Measurements from ENCODE around the gene BTNL9. TPM values are rescaled to one million over a fixed set of nuclear protein-coding genes. Genes with fewer than 3 reads are reported as not detected.

BTNL9 gene
- polyA plus RNA-seq (2012; ENCODE audit: insufficient read length, low read depth) = not detected

DNA sequence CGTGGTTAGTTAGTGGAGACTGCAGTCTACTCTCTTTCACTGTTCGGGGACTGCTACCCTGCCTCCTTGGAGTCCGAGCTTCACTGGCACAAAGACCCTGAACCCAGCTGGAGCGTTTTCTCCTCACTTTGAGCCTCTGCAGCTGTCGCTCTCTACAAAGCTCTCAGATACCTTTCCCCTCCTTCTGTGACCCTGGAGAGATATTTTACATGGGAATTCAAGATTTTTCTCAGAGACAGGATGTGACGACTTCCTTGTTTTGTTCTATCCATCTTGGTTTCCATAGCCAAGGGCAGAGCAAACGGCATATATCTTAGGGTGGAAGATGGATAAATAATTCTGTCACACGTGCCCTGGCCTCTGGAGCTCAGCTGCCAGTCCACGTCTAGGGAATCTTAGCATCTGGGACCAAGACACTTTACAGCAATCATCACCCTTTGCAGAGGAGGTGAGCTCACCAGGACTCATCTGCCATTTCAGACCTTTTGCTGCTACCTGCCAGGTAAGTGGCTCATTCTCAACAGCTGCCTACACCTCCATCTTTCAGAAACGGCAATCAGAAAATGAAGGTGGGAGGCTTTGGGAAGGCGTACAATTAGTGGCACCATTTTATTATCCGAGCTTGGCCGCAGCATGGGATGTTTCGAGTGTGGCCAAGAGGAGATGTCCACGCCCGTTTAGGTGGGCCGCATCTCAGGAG is at the start of gene BTNL9:
BTNL9 (plus strand) TSS at position 336 of the 700 bp plus-strand sequence. CDS start 5,224 bp downstream, outside the sequence.
- TF ChIP-seq POLR2AphosphoS5 (IDR thresholded peaks at IDR 0.05; ENCODE audit: low read depth, low read length) (no peak), SIN3A (IDR thresholded peaks at IDR 0.05; ENCODE audit: borderline replicate concordance, insufficient read depth, low read length) (no peak), TAF1 (IDR thresholded peaks at IDR 0.05; ENCODE audit: borderline replicate concordance, insufficient read depth, low read length) (no peak)
- TF ChIP-seq, protein P1, sequence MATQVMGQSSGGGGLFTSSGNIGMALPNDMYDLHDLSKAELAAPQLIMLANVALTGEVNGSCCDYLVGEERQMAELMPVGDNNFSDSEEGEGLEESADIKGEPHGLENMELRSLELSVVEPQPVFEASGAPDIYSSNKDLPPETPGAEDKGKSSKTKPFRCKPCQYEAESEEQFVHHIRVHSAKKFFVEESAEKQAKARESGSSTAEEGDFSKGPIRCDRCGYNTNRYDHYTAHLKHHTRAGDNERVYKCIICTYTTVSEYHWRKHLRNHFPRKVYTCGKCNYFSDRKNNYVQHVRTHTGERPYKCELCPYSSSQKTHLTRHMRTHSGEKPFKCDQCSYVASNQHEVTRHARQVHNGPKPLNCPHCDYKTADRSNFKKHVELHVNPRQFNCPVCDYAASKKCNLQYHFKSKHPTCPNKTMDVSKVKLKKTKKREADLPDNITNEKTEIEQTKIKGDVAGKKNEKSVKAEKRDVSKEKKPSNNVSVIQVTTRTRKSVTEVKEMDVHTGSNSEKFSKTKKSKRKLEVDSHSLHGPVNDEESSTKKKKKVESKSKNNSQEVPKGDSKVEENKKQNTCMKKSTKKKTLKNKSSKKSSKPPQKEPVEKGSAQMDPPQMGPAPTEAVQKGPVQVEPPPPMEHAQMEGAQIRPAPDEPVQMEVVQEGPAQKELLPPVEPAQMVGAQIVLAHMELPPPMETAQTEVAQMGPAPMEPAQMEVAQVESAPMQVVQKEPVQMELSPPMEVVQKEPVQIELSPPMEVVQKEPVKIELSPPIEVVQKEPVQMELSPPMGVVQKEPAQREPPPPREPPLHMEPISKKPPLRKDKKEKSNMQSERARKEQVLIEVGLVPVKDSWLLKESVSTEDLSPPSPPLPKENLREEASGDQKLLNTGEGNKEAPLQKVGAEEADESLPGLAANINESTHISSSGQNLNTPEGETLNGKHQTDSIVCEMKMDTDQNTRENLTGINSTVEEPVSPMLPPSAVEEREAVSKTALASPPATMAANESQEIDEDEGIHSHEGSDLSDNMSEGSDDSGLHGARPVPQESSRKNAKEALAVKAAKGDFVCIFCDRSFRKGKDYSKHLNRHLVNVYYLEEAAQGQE (IDR thresholded peaks at IDR 0.05; ENCODE audit: insufficient read depth in 1 of 2, low read depth in 2 of 2, low read length in 2 of 2) = no peak

DNA sequence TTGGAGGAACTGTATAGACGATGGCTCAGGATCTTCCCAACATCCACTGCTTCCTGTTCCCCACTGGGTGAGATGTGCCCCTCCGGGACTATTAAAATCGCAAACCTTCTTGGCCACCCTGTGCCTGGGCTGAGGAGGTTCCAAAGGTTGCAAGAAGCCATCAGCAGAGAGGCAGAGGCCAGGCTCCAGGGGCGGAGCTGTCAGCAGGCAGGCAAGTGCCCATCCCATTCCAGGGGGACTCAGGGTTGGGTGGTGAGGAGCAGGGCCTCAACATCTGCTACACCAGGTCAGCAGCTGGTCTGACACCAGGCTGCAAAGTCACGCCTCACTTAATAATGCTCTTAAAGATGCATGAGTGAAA is 49.2 kb upstream of the BTNL9 start:
- TF ChIP-seq POLR2AphosphoS5 (IDR thresholded peaks at IDR 0.05; ENCODE audit: low read depth, low read length) (no peak), SIN3A (IDR thresholded peaks at IDR 0.05; ENCODE audit: borderline replicate concordance, insufficient read depth, low read length) (no peak), TAF1 (IDR thresholded peaks at IDR 0.05; ENCODE audit: borderline replicate concordance, insufficient read depth, low read length) (no peak), FOXP2 (optimal IDR thresholded peaks at IDR 0.05; ENCODE audit: borderline replicate concordance, extremely low read depth, extremely low read length, insufficient read depth) (no peak)
- TF ChIP-seq, protein P1 (IDR thresholded peaks at IDR 0.05; ENCODE audit: insufficient read depth in 1 of 2, low read depth in 2 of 2, low read length in 2 of 2) = no peak

DNA sequence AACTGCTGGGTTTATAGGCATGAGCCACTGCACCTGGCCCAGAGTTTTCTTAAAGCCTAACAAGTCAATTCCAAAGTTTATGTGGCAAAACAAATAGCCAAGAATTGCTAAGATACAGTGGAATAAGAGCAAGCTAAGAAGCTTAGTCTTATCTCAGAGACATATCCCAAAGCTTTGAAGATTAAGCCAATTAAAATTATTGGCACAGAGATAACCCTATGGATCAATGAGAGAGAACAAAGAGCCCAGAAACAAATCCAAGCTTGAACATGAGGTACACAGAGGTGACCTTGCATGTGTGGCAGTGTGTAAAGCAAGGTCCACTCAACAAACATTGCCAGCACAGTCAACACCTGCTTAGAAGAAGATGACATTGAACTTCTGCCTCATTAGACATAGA is 38.1 kb upstream of the BTNL9 start:
- TF ChIP-seq SIN3A (IDR thresholded peaks at IDR 0.05; ENCODE audit: borderline replicate concordance, insufficient read depth, low read length) (no peak), TAF1 (IDR thresholded peaks at IDR 0.05; ENCODE audit: borderline replicate concordance, insufficient read depth, low read length) (no peak), FOXP2 (optimal IDR thresholded peaks at IDR 0.05; ENCODE audit: borderline replicate concordance, extremely low read depth, extremely low read length, insufficient read depth) (no peak), POLR2AphosphoS5 (IDR thresholded peaks at IDR 0.05; ENCODE audit: low read depth, low read length) (no peak)
- TF ChIP-seq, protein P1 (IDR thresholded peaks at IDR 0.05; ENCODE audit: insufficient read depth in 1 of 2, low read depth in 2 of 2, low read length in 2 of 2) = no peak

DNA sequence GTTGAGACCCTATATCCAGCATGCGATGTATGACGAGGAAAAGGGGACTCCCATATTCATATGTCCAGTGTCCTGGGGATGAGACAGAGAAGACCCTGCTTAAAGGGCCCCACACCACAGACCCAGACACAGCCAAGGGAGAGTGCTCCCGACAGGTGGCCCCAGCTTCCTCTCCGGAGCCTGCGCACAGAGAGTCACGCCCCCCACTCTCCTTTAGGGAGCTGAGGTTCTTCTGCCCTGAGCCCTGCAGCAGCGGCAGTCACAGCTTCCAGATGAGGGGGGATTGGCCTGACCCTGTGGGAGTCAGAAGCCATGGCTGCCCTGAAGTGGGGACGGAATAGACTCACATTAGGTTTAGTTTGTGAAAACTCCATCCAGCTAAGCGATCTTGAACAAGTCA is 34.3 kb upstream of the BTNL9 start:
- TF ChIP-seq SIN3A (IDR thresholded peaks at IDR 0.05; ENCODE audit: borderline replicate concordance, insufficient read depth, low read length) = no peak
- TF ChIP-seq, protein P1 (IDR thresholded peaks at IDR 0.05; ENCODE audit: insufficient read depth in 1 of 2, low read depth in 2 of 2, low read length in 2 of 2) = no peak
- TF ChIP-seq FOXP2 (optimal IDR thresholded peaks at IDR 0.05; ENCODE audit: borderline replicate concordance, extremely low read depth, extremely low read length, insufficient read depth) = no peak
- TF ChIP-seq POLR2AphosphoS5 (IDR thresholded peaks at IDR 0.05; ENCODE audit: low read depth, low read length) = no peak
- TF ChIP-seq TAF1 (IDR thresholded peaks at IDR 0.05; ENCODE audit: borderline replicate concordance, insufficient read depth, low read length) = no peak
